Measurements from ENCODE around the gene PCDHA3.
"Not testable (repeated sequence)": the region's sequence is repeated elsewhere in the genome, so short reads cannot be mapped to it uniquely, and the experiment has no call there.

- not testable (repeated sequence) for TF ChIP-seq GFI1B (tag by site-specific recombination; IDR thresholded peaks at IDR 0.05); CTCF (tag by site-specific recombination; IDR thresholded peaks at IDR 0.05); ZNF23 (tag by site-specific recombination; IDR thresholded peaks at IDR 0.05; ENCODE audit: borderline replicate concordance); ZNF114 (tag by site-specific recombination; IDR thresholded peaks at IDR 0.05); ZBTB49 (tag by site-specific recombination; IDR thresholded peaks at IDR 0.05; ENCODE audit: low read depth); SCRT1 (tag by site-specific recombination; IDR thresholded peaks at IDR 0.05; ENCODE audit: borderline replicate concordance); ZNF621 (tag by site-specific recombination; IDR thresholded peaks at IDR 0.05); EGR2 (tag by site-specific recombination; IDR thresholded peaks at IDR 0.05; ENCODE audit: low read depth); SCRT2 (tag by site-specific recombination; IDR thresholded peaks at IDR 0.05); GLIS1 (tag by site-specific recombination; IDR thresholded peaks at IDR 0.05); ZNF571 (tag by site-specific recombination; IDR thresholded peaks at IDR 0.05)
Measured at GRCh38 chr5:140808241-140808888, 7.5 kb downstream of the PCDHA3 start.

Data from HEK293 (cell line).